ENCODE measurements around the gene SLC6A17.

SLC6A17 gene

DNA sequence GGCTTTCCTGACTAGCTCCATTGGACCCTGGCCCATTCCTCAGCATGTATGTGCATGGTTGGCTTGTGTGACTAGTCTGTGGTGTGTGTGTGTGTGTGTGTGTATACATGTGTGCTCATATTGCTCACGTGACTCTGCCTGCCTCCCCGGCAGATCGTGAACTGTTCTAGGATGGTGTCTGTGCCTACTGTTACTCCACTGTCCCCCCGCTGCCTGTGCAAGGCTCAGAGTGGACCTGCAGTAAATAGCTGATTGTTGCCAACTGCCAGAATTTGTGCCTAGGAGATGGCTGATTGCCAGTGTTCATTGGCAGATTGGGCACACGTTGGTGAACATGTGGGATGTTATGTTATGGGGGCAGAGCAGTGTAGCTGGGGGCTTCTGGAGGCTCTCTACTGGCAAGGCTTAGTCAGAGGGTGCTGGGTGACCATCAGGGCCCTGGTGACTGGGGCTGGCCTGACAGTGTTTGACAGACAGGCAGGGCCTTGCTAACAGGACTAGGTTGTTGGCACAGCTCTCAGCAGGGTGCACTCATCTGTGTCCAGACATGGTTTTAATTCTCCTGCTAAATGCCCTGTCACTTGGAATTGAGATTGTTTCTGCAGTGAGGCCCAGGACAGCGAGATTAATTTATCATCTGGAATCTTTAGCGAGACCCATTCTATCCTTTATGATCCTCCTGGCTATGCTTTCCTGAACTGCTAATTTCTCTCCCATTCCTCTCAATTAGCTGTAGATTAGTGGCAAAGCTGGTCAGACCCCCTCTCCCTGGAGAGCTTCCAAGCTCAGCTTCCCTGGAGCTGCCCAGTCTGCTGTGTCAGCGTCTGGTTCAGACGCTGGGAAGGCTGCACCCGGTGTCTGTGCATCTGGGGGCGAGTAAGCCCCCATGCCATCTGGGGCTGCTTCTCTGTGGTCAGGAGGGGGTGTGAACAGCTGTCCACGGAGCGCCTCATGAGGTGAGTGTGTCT lies 20.8 kb downstream of the SLC6A17 start:
- FAIRE-seq: no peak
- no peak for DNase-seq (ENCODE audit: insufficient read length, low spot score)

DNA sequence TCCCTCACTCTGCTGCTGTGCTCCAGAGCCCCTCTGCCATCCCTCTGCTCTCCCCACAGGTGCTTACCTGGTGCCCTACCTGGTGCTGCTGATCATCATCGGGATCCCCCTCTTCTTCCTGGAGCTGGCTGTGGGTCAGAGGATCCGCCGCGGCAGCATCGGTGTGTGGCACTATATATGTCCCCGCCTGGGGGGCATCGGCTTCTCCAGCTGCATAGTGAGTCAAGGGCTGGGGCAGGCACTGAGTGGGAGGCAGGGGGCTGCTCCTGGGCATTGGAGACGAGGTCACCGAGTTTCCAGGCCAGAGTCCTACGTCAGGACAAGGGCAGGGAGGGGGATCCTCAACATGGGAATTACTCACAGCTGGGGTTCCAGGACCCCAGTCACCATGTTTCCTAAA lies 21.7 kb downstream of the SLC6A17 start:
- no peak for FAIRE-seq
- no peak for DNase-seq (ENCODE audit: insufficient read length, low spot score)

DNA sequence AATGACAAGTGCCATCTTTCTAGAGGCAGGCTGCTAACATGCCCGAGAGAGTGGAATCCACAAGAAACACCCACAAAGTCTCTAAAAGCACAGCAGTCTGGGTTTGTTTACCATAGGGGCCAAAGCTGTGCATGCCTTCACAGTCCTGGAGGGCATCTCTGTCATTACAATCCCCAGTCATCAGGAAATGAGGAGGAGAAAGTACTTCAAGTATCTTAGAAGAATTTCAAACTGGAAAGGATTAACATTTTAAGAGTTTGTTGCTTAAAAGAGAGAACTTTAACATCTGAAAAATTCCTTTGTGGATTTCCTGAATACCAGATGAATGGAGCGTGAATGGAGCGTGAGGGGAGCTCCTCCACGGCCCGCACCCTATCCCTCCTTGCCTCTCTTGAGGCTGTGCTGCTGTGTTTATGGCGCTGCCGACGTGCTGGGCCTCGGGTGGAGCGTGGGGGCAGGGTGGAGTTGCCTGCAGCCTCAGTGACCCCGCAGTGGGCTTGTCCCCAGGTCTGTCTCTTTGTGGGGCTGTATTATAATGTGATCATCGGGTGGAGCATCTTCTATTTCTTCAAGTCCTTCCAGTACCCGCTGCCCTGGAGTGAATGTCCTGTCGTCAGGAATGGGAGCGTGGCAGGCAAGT lies 23.3 kb downstream of the SLC6A17 start:
- FAIRE-seq (no peak), DNase-seq (ENCODE audit: insufficient read length, low spot score) (no peak)

DNA sequence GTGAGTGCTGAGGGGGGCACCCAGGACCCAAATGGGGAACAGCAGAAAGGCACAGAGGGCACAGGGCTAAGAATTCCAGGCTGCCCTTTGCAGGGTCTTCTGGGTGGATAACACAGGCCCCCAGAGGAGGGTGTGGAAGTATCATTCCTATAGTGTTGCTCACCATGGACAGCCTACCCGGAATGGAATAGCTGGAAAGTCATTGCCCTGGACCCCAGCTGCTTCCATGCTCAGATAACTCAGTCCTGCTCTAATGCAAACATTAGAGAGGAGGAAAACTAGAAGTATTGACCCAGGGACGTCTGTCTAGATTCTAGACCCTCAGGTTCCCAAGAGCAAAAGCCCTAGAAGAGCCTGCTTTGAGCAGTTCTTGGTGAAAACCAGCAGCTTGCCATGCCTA lies 24.7 kb downstream of the SLC6A17 start:
- FAIRE-seq: no peak
- DNase-seq (ENCODE audit: insufficient read length, low spot score): peak; percentile 17

DNA sequence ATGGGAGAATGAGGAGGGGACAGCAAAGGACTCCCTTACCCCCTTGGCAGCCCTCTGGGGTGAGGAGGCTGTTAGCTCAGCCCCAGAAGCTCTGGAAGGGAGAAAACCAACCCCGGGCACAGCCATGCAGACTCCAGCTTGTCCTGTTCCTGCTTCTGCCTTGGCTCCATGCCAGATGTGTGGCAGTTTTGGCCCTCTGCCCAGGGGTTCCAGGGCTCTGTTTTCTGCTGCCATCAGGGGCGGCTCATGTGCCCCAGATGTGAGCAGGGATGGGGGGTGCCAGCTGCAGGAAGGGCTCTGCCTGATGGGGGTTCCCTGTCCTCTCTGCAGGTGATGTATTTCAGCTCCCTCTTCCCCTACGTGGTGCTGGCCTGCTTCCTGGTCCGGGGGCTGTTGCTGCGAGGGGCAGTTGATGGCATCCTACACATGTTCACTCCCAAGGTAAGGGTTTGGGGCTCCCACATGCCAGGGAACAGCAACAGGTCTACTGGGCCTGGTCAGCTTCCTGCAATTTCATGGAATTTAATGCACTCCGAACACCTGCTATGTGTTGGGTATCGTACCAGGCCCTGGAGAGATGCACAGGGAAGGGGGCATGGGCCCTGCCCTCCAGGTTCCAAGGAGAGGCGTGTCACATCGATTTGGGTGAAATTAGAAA lies 26.1 kb downstream of the SLC6A17 start:
- no peak for FAIRE-seq
- no peak for DNase-seq (ENCODE audit: insufficient read length, low spot score)

DNA sequence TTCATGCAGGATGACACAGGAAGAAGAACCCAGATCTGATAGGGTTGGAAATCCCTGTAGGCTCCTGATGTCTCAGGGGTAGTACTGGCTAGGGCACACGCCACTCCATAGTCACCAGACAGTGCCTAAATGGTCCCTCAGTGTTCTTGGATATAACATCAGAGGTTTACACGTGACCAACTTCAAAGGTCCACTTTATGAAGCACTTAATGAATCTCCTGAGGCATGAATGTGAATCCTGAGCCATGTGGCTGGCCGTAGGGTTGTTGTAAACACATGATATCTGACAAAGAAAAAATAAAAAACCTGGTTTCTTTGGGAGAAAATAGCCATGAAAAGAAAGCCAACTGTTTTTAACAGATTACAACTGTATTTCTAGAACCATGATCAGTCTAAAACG lies 27.5 kb downstream of the SLC6A17 start:
- no peak for FAIRE-seq
- no peak for DNase-seq (ENCODE audit: insufficient read length, low spot score)

DNA sequence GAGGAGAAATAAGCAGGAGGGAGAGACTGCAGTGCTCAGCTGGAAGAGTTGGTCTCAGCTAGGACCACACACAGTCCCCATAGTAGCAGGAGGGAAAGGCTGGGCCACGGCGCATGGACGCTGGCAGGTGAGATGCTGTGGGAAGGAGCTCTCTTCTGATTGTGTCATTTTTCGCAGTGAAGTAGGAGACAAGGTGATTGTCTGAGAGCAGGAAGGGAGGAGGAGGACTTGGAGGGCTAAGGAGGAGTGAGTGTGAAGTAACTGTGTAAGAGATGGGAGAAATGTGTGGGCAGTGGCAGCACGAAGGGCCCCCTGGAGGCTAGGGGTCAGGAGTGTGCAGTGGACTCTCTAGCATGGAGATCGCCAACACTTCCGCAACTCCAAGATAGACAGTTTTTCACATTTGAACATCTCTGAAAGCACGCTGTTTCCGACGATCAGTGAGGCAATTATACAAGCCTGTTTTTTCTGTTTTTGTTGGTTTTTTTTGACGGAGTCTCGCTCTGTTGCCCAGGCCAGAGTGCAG lies 33.4 kb downstream of the SLC6A17 start:
- no peak for FAIRE-seq
- DNase-seq (ENCODE audit: insufficient read length, low spot score): no peak

DNA sequence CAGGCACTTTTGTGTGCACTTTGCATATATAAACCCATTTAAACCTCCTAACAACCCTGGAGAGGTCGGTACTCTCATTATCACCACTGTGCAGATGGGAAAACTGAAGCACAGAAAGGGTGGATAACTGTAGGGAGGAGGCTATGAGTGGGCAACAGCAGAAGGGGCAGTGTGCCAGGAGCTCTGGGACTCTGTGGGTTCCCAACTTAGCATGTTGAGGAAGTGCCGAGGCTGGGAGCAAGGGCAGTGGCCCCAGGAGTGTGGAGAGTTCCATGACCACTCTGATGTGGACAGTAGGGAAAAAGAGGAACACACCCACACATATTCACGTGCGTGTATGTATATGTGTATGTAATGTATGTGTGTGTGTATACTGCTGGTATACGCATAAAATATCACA lies 34.2 kb downstream of the SLC6A17 start:
- FAIRE-seq (no peak), DNase-seq (ENCODE audit: insufficient read length, low spot score) (no peak)

DNA sequence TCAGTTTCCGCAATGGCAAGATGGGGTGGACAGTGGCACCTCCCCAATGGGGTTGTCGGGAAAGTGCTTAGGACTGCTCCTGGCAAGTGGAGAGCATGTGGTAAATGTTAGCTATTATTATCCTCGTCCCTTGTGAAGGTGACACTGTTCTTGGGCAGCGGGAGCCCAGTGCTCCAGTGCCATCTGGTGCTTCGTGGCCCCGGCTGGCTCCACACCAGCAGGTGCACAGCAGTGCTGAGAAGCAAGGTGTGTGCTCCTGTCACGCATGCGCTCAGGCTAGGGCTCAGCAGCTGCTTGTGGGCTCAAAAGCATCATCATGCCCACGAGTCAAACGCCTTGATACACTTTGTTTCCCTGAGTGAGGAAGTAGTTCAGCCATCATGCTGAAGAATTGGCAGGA lies 34.9 kb downstream of the SLC6A17 start:
- DNase-seq (ENCODE audit: insufficient read length, low spot score) (no peak), FAIRE-seq (no peak)

DNA sequence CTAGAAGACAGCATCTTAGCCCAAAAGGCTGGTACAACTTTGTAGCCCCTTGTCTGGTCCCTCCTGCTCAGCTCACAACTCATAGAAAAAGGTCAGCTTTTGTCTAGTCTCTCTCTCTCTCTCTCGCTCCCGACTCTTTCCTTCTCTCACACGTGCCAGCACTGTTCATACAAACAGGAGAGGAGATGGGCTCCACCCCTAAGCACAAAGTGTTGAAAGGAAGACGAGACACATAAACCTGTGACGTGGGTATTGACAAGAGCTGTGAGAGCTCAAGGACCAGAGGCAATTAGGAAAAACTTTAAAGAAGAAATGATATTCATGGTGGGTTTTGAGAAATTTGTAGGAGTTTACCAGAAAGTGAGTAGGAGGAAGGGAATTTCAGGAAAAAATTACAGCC lies 36.3 kb downstream of the SLC6A17 start:
- no peak for DNase-seq (ENCODE audit: insufficient read length, low spot score)
- FAIRE-seq: no peak

DNA sequence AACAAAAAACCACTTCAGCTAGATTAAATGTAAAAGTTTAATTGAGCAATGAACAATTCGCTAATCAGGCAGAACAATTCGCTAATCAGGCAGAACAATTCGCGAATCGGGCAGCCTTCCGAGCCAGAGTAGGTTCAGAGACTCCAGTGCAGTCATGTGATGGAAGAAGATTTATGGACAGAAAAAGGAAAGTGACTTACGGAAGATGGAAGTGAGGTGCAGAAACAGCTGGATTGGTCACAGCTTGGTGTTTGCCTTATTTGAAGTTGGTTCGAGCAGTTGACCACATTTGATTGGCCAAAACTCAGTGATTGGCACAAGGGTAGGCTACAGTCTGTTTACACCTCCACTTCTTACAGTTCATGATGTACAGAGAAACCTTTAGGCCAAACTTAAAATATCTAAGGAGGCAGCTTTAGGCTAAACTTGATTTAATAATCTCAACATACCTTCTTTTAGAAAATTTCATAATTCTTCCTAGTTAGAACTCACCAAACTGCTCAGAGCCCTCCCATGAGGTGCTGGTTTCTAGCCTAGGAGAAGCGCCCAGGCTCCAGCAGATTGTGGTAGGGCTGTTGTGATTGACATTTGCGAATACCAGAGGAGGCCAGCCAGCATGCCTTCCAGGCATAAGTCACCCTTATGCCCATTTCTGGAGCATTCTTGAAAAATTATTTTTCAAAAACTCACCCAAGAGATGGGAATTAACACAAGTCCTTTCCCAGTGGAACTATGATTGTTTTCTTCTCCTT lies 37.0 kb downstream of the SLC6A17 start:
- FAIRE-seq: no peak
- DNase-seq (ENCODE audit: insufficient read length, low spot score): peak; percentile 35

DNA sequence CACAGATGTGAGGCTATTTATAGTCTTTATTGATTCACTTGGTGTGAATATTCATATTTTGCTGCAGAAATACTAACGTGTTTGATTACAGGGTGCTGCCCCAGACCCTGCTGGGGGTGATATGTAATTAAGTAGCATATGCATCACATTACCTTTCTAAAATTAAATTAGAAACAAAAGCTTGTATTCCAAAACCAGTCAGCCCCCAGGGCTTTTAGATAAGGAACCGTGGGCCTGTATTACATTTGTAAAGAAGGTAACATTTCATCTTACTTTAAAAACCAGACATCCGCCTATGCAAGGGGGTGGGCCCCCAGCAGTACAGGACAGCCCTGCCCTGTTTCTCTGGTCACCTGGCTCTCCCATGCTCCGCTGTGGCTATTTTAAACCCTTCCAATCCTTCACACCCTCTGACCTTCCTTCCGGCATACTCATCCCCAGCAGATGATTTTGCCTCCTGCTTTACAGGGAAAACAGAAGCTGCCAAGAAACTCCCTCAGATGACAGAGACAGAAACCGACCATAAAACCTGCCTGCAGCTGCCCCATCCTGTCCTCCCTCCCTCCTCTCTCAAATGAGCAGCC lies 37.8 kb downstream of the SLC6A17 start:
- DNase-seq (ENCODE audit: insufficient read length, low spot score) (peak; percentile 31), FAIRE-seq (no peak)

DNA sequence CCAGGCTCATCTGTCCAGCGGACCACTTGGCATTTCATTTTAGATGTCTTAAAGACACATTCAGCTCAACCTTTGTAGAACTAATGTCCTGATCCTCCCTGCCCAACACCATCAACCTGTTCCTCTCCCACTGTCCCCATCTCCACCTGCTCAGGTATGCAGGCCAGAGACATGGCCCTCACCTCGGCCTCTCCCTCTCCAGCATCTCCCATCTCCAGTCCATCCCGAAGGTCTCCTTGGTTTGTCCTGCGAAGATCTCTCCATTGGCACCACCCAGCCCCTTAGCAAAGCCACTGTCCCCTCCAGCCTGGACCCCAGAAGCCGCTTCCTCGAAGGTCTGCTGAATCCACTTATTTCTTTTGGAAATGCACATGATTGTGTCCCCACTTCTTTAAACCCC lies 38.9 kb downstream of the SLC6A17 start:
- FAIRE-seq: no peak
- no peak for DNase-seq (ENCODE audit: insufficient read length, low spot score)

DNA sequence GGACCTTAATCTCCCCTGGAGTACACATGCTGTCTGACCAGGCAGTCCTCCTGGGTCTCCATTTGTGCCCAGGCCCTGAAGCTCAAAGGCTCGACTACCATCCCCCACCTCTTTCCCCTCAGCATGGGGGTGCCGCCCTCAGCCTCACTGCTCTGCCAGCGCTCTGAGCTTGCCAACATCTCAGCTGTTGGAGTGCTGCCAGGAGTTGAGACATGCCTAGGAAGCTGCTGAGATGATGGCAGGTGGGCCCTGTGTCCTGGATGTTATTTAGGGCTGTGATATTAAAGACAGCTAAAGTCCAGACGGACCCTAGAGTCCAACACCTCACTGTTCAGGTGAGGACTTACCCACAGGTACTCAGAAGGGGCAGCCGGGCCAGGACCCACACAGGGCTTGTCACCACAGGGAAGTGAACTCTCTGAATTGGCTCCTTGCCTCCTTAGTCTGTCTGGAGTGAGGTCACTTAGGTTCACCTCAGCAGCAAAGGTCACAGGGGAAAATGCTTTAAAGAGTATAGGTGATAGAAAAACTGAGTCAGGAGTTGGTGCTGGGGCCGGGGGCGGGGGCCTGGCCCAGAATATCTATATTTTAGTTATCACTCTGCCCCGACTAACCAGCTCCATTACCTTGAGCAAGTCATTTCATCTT lies 40.1 kb downstream of the SLC6A17 start:
- no peak for DNase-seq (ENCODE audit: insufficient read length, low spot score)

DNA sequence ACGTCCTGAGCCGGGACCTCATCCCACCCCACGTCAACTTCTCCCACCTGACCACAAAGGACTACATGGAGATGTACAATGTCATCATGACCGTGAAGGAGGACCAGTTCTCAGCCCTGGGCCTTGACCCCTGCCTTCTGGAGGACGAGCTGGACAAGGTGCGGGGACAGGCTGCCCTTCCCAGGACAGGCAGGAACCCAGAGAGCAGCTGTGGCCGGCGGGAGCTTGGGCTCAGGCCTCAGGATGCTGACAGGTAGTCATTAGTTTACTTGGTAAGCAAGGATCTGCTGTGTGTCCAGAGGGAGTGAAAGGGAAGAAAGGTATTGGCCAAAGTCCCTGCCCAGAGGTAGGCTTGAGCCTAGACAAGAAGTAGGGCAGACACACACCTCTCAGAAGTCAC lies 42.2 kb downstream of the SLC6A17 start:
- FAIRE-seq (no peak), DNase-seq (ENCODE audit: insufficient read length, low spot score) (no peak)

More for the DNA sequence above, 40.1 kb downstream of the SLC6A17 start:
- no peak for FAIRE-seq

DNA sequence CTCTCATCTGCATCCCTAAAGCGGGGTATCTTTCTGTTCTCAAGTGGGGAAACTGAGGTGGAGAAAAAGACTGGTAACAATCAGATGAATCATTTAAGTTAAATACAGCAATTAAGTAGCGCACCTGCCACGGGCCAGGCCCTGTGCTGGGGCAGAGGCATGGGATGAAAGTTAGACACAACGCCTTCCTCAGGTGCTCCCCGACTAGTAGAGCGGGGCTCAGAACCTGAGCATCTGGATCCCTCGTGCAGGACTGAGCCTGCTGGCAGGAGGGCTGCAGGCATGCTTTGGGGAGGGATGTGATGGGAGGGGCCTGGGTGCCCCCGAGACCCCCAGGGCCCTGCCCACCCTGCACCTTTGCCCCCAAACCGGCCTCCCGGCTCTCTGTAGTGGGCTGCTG lies 44.9 kb downstream of the SLC6A17 start:
- FAIRE-seq (no peak), DNase-seq (ENCODE audit: insufficient read length, low spot score) (no peak)

DNA sequence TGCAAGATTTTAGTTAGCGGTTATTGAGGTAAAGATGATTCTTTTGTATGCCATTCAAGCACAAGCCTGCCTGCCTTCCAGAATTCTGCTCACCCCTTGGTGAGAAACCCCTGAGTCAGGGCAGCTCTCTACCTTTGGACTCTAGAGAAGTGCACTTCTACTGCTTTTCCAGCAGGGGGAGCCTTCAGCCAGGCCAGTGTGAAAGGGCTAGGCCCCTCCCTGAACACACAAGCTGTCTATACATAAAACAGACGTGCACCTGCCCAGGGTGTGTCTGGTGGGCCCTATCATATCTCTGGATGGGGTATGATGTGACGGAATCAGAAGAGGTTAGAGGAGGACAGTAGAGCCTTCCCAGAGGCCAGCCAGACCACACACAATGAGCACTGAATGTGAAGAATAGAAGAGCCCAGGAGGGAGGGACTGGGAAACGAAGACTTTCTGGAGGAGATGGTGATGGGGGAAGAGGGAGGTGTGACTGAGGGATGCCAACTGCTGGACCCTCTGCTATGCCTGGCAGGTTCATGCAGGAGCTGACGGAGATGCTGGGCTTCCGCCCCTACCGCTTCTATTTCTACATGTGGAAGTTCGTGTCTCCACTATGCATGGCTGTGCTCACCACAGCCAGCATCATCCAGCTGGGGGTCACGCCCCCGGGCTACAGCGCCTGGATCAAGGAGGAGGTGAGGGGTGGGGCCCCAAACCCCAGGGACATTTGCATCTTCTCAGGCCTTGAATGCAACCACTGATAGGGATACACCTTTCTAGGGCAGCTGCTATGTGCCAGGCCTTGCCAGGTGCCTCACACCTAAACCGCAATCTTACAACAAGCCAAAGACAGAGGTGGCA lies 46.8 kb downstream of the SLC6A17 start:
- DNase-seq (ENCODE audit: insufficient read length, low spot score): peak; percentile 69
- no peak for FAIRE-seq

DNA sequence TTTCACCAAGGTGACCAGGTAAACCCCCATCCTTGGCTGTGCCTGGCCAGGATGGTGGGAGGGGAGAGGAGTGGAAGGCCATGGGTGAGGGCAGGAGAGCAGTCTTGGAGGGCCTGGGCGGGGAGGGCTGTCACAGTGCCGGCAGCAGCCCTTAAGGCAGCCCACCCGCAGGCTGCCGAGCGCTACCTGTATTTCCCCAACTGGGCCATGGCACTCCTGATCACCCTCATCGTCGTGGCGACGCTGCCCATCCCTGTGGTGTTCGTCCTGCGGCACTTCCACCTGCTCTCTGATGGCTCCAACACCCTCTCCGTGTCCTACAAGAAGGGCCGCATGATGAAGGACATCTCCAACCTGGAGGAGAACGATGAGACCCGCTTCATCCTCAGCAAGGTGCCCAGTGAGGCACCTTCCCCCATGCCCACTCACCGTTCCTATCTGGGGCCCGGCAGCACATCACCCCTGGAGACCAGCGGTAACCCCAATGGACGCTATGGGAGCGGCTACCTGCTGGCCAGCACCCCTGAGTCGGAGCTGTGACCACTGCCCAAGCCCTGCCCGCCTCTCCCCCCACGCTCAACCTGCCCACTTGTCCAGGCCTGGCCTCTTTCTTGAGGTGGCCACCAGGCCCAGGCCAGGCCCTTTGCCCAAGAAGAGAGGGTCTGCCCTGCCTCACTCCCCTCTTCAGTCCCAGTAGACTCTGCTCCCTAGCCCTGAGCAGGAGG lies 47.8 kb downstream of the SLC6A17 start:
- DNase-seq (ENCODE audit: insufficient read length, low spot score): no peak
- no peak for FAIRE-seq

Data from HTR-8/SVneo (cell line).